HCT116 (cell line): ENCODE results near the gene RAB21. TPM values are rescaled to one million over a fixed set of nuclear protein-coding genes. Genes with fewer than 3 reads are reported as not detected.

Source experiments
- ATAC-seq: fragments of 200-7000 bp; cut with Tn5 transposase; 2 replicates; pipeline ENCODE4 v1.9.1; 2020; ENCODE audit warnings: mild to moderate bottlenecking, moderate library complexity
- BruUV-seq: library from RNA; stranded (reverse); fragments of 400-500 nt; replicated peaks from 2 replicates; lab custom pipeline; 2021; lab: Mats Ljungman, UMichigan
- CTCF ChIA-PET: fragments of 300-600 bp; sonication (Branson Sonifier 250); formaldehyde crosslinking; loops from one replicate; lab custom pipeline; 2021; ENCODE audit warnings: antibody characterized with exemption; lab: Charles Lee
- POLR2A ChIA-PET: fragments of 300-600, 350-600 bp; sonication (Branson Sonifier 250); formaldehyde crosslinking; loops from one replicate; lab custom pipeline; 2021; ENCODE audit warnings: antibody characterized with exemption; lab: Charles Lee
- RAD21 ChIA-PET, 2 experiments: fragments of 300-600 bp; sonication (Branson Sonifier 250); formaldehyde crosslinking; loops; one replicate each; lab custom pipeline; 2023; ENCODE audit warnings: low total read pairs in 2 of 2; ENCODE audit not compliant: uncharacterized antibody in 2 of 2, unreplicated experiment in 2 of 2, low non-redundant PET in 1 of 2; lab: Charles Lee
- DNase-seq: peaks from one replicate; pipeline ENCODE4 v3.0.0-alpha.2; 2010; ENCODE audit warnings: low read depth, low spot score
- H2AFZ ChIP-seq: fragments of 200-600 bp; shearing (Covaris generic), sonication (generic); 2 replicates; pipeline ENCODE4 v1.6.1; 2017; ENCODE audit warnings: low read depth, mixed run types, mixed read lengths, antibody characterized with exemption, low read length; ENCODE audit not compliant: poor library complexity, severe bottlenecking
- H3K27ac ChIP-seq: 2 replicates; pipeline ENCODE4 v1.5.1; 2012; ENCODE audit warnings: low read depth, low read length
- H3K27me3 ChIP-seq: fragments of 200-600 bp; sonication (generic); 2 replicates; pipeline ENCODE4 v1.6.1; 2016; ENCODE audit warnings: mixed run types, low read length, mixed read lengths; ENCODE audit not compliant: insufficient read depth
- H3K36me3 ChIP-seq, 2 experiments: fragments of 200-500 bp in 1 of 2; fragments of 200-600 bp in 1 of 2; sonication (Bioruptor generic) in 1 of 2; sonication (generic) in 1 of 2; 2 replicates each; pipeline versions ENCODE4 v1.5.1 to v1.6.1; 2014 to 2016; ENCODE audit warnings: low read length in 2 of 2, inconsistent platforms in 1 of 2, mixed read lengths in 1 of 2, mixed run types in 1 of 2; ENCODE audit not compliant: insufficient read depth in 2 of 2, control insufficient read depth in 1 of 2
- H3K4me1 ChIP-seq, 2 experiments: fragments of 200-600 bp in 1 of 2; sonication (generic) in 1 of 2; 2 replicates each; pipeline versions ENCODE4 v1.5.1 to v1.6.1; 2012 to 2017; ENCODE audit warnings: low read length in 2 of 2, inconsistent platforms in 1 of 2, mild to moderate bottlenecking in 1 of 2, mixed read lengths in 1 of 2, mixed run types in 1 of 2, moderate library complexity in 1 of 2; ENCODE audit not compliant: insufficient read depth in 2 of 2, control insufficient read depth in 1 of 2
- H3K4me2 ChIP-seq: fragments of 200-600 bp; sonication (generic); 2 replicates; pipeline ENCODE4 v1.6.1; 2017; ENCODE audit warnings: mixed run types, low read length, mixed read lengths
- H3K4me3 ChIP-seq, 2 experiments: fragments of 200-600 bp in 1 of 2; sonication (generic) in 1 of 2; replicated peaks in 1 of 2; 2 replicates each; pipeline ENCODE4 v1.5.1; 2011 to 2016; ENCODE audit warnings: low read length in 2 of 2, control low read depth in 1 of 2, low read depth in 1 of 2, mild to moderate bottlenecking in 1 of 2, mixed read lengths in 1 of 2, mixed run types in 1 of 2
- H3K79me2 ChIP-seq: fragments of 200-600 bp; sonication (generic); 2 replicates; pipeline ENCODE4 v1.6.1; 2017; ENCODE audit warnings: mild to moderate bottlenecking, mixed run types, low read length, moderate library complexity, mixed read lengths; ENCODE audit not compliant: insufficient read depth
- H3K9ac ChIP-seq: fragments of 200-600 bp; sonication (generic); 2 replicates; pipeline ENCODE4 v1.6.1; 2016; ENCODE audit warnings: low read length, mixed read lengths
- H3K9me2 ChIP-seq: fragments of 200-600 bp; sonication (generic), shearing (Covaris generic); 2 replicates; pipeline ENCODE4 v1.6.1; 2017; ENCODE audit warnings: mixed run types, mild to moderate bottlenecking, moderate library complexity; ENCODE audit not compliant: insufficient read depth
- H3K9me3 ChIP-seq, 2 experiments: fragments of 200-500 bp in 1 of 2; fragments of 200-600 bp in 1 of 2; sonication (Bioruptor generic) in 1 of 2; sonication (generic) in 1 of 2; 2 replicates each; pipeline ENCODE4 v1.6.1; 2014 to 2017; ENCODE audit warnings: low read length in 2 of 2, mixed read lengths in 2 of 2, inconsistent platforms in 1 of 2, low read depth in 1 of 2, mild to moderate bottlenecking in 1 of 2, mixed run types in 1 of 2, moderate library complexity in 1 of 2; ENCODE audit not compliant: control insufficient read depth in 1 of 2, insufficient read depth in 1 of 2
- H4K20me1 ChIP-seq: fragments of 200-600 bp; sonication (generic), shearing (Covaris generic); 2 replicates; pipeline ENCODE4 v1.6.1; 2017; ENCODE audit warnings: mixed run types, mild to moderate bottlenecking, moderate library complexity; ENCODE audit not compliant: insufficient read depth
- ATF3 ChIP-seq: IDR thresholded peaks from 2 replicates; pipeline ENCODE4 v1.6.1; 2012
- CBX3 ChIP-seq: IDR thresholded peaks from 2 replicates; pipeline ENCODE4 v1.6.1; 2012; ENCODE audit warnings: low read depth
- CEBPB ChIP-seq: IDR thresholded peaks from 2 replicates; pipeline ENCODE4 v1.6.1; 2012; ENCODE audit warnings: low read depth
- ELF1 ChIP-seq: IDR thresholded peaks from 2 replicates; pipeline ENCODE4 v1.6.1; 2012; ENCODE audit warnings: low read depth, borderline replicate concordance
- EZH2 ChIP-seq: fragments of 200-600 bp; sonication (generic); IDR thresholded peaks from 2 replicates; pipeline ENCODE4 v1.6.1; 2017; ENCODE audit warnings: antibody characterized with exemption, mixed run types
- FOSL1 ChIP-seq: IDR thresholded peaks from 2 replicates; pipeline ENCODE4 v1.6.1; 2012; ENCODE audit warnings: low read depth
- JUND ChIP-seq: IDR thresholded peaks from 2 replicates; pipeline ENCODE4 v1.6.1; 2012
- POLR2A ChIP-seq: IDR thresholded peaks from 2 replicates; pipeline ENCODE4 v1.7.0; 2011; ENCODE audit warnings: borderline replicate concordance; ENCODE audit not compliant: insufficient read depth, insufficient read length; ENCODE audit errors: extremely low read depth
- RAD21 ChIP-seq: IDR thresholded peaks from 2 replicates; pipeline ENCODE4 v1.6.1; 2012; ENCODE audit warnings: low read depth, mild to moderate bottlenecking
- SIN3A ChIP-seq: IDR thresholded peaks from 2 replicates; pipeline ENCODE4 v1.6.1; 2012; ENCODE audit warnings: low read depth
- SP1 ChIP-seq: IDR thresholded peaks from 2 replicates; pipeline ENCODE4 v1.6.1; 2012; ENCODE audit warnings: low read depth
- SRF ChIP-seq: IDR thresholded peaks from 2 replicates; pipeline ENCODE4 v1.6.1; 2012; ENCODE audit warnings: low read depth
- TCF7L2 ChIP-seq: IDR thresholded peaks from 2 replicates; pipeline ENCODE4 v1.7.0; 2011; ENCODE audit warnings: borderline replicate concordance, inconsistent platforms; ENCODE audit not compliant: insufficient read depth, insufficient read length; ENCODE audit errors: extremely low read depth
- YY1 ChIP-seq: IDR thresholded peaks from 2 replicates; pipeline ENCODE4 v1.6.1; 2011; ENCODE audit warnings: low read length, low read depth, moderate library complexity, mild to moderate bottlenecking; ENCODE audit not compliant: insufficient replicate concordance; ENCODE audit errors: extremely low read depth
- ZFX ChIP-seq: fragments of 450-650 bp; IDR thresholded peaks from 2 replicates; pipeline ENCODE4 v1.6.1; 2017
- intact Hi-C: fragments of 100-400 bp; cut with micrococcal nuclease; formaldehyde crosslinking; loops from 2 replicates; pipeline ENCODE4 v1.10.0; 2022
- total RNA-seq: library from RNA; stranded (reverse); gene quantifications from one replicate; pipeline ENCODE4 v1.2.1, GENCODE V29; 2021; ENCODE audit not compliant: unreplicated experiment
- TF ChIP-seq, protein P1 (sequence below): IDR thresholded peaks from 2 replicates; pipeline ENCODE4 v1.6.1; 2012; ENCODE audit warnings: low read depth

Gene RAB21
- total RNA-seq, 1 experiment from 2014 or later = 57.1 TPM

GRCh38 chr12:71748081-71748850, 6.4 kb upstream of the RAB21 start:
- H4K20me1 ChIP-seq = no peaks in the 10 kb centered on the region

DNA sequence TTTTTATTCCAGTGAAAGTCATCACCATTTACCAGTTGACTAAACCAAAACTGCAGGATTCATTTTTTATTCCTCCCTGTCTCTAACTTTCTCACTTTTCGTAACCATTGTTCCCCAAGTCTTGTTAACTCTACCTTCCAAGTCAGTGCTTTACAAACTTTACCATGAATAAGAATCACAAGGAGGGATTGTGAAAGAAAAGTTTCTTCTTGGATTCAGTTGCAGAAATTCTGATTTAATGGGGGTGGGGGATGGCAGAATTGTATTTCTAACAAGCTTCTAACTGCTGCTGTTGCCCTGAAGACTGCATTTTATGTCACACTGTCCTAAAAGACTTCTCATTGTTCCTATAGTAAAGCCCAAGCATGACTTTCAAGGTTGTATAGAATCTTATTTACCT, 5.0 kb upstream of the RAB21 start:
- DNase-seq = no peak
- no peak for TF ChIP-seq ATF3
- TF ChIP-seq ELF1 = no peak
- no peak for TF ChIP-seq SIN3A
- TF ChIP-seq SRF = no peak
- TF ChIP-seq, protein P1, sequence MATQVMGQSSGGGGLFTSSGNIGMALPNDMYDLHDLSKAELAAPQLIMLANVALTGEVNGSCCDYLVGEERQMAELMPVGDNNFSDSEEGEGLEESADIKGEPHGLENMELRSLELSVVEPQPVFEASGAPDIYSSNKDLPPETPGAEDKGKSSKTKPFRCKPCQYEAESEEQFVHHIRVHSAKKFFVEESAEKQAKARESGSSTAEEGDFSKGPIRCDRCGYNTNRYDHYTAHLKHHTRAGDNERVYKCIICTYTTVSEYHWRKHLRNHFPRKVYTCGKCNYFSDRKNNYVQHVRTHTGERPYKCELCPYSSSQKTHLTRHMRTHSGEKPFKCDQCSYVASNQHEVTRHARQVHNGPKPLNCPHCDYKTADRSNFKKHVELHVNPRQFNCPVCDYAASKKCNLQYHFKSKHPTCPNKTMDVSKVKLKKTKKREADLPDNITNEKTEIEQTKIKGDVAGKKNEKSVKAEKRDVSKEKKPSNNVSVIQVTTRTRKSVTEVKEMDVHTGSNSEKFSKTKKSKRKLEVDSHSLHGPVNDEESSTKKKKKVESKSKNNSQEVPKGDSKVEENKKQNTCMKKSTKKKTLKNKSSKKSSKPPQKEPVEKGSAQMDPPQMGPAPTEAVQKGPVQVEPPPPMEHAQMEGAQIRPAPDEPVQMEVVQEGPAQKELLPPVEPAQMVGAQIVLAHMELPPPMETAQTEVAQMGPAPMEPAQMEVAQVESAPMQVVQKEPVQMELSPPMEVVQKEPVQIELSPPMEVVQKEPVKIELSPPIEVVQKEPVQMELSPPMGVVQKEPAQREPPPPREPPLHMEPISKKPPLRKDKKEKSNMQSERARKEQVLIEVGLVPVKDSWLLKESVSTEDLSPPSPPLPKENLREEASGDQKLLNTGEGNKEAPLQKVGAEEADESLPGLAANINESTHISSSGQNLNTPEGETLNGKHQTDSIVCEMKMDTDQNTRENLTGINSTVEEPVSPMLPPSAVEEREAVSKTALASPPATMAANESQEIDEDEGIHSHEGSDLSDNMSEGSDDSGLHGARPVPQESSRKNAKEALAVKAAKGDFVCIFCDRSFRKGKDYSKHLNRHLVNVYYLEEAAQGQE = no peak
- TF ChIP-seq, all 23 proteins: peak for 0
- Histone ChIP-seq H3K9me3 (no peaks in the 10 kb centered on the region), H3K79me2 (no peaks in the 10 kb centered on the region), H3K4me1 (peaks cover 4 to 7% of the 10 kb centered on the region in 2 experiments; a peak in 3 of 4 replicates), H3K4me2 (no peak overlapping the region), H3K36me3 (no peaks in the 10 kb centered on the region), H2AFZ (no peak overlapping the region), H3K9me2 (no peaks in the 10 kb centered on the region), H4K20me1 (no peaks in the 10 kb centered on the region), H3K27ac (no peak overlapping the region), H3K4me3 (no peak overlapping the region), H3K27me3 (peaks cover 7% of the 10 kb centered on the region; the same call in 1 of the 2 replicates), H3K9ac (no peak overlapping the region)
- ATAC-seq = no peak
- ChIA-PET POLR2A (no interaction called here), CTCF (interaction anchor here (1.8 kb wide), 1 partner anchor 65 kb away, joined by 4 read pairs; no protein-coding TSS in a partner anchor), RAD21 (no interaction called here)
- BruUV-seq = no TSS peak
- intact Hi-C loops = loop anchor here (5.0 to 10.0 kb wide), 2 partner anchors 725 to 1017 kb away; no protein-coding TSS in a partner anchor

More at GRCh38 chr12:71748081-71748850, 6.4 kb upstream of the RAB21 start:
- DNase-seq (no peak), ATAC-seq (no peak)
- no peak overlapping the region for H3K4me2 ChIP-seq
- no peak for TF ChIP-seq ZFX
- TF ChIP-seq TCF7L2 = no peak
- no peak for TF ChIP-seq RAD21
- no peak for TF ChIP-seq CEBPB
- TF ChIP-seq SP1 = no peak
- TF ChIP-seq EZH2 = no peak
- no peak for TF ChIP-seq ELF1
- no peak for TF ChIP-seq CBX3
- TF ChIP-seq JUND = no peak
- no peak for TF ChIP-seq POLR2A
- no peak for TF ChIP-seq FOSL1
- TF ChIP-seq ATF3 = no peak
- TF ChIP-seq YY1 = no peak
- no peaks in the 10 kb centered on the region for H3K9me2 ChIP-seq
- no peak overlapping the region for H3K9ac ChIP-seq
- no peaks in the 10 kb centered on the region for H3K4me1 ChIP-seq
- no peaks in the 10 kb centered on the region for H3K79me2 ChIP-seq
- no peak overlapping the region for H2AFZ ChIP-seq
- ChIA-PET POLR2A (interaction anchor here (1.6 kb wide), 1 partner anchor 84 kb away, joined by 7 read pairs; the partner anchor contains the start of genes THAP2 and ZFC3H1), RAD21 (interaction anchor here in 1 of 2 experiments (1.1 to 1.6 kb wide), 2 partner anchors 85 to 333 kb away, joined by 3 to 6 read pairs; partner anchors contain the start of genes THAP2 and ZFC3H1), CTCF (interaction anchor here (1.4 to 3.5 kb wide), 9 partner anchors 10 to 1015 kb away, joined by 3 to 39 read pairs (median 8); partner anchors contain the start of genes THAP2 and ZFC3H1)
- BruUV-seq = no TSS peak
- H3K4me3 ChIP-seq = no peak overlapping the region
- no peaks in the 10 kb centered on the region for H3K9me3 ChIP-seq
- no peaks in the 10 kb centered on the region for H3K36me3 ChIP-seq
- H3K27ac ChIP-seq = no peak overlapping the region
- intact Hi-C loops = loop anchor here (5.0 to 10.0 kb wide), 2 partner anchors 723 to 1016 kb away; no protein-coding TSS in a partner anchor
- H3K27me3 ChIP-seq = peaks cover 7% of the 10 kb centered on the region; the same call in 1 of the 2 replicates
